Tibial nerve (tissue), 4 donors: ENCODE data around the gene DOCK1. TPM values are rescaled to one million over a fixed set of nuclear protein-coding genes. Genes with fewer than 3 reads are reported as not detected.

ENCODE experiments used
- DNase-seq, 2 donors: peaks; one replicate each; pipeline ENCODE4 v3.0.0-alpha.2; 2019; ENCODE audit warnings: low spot score in 2 of 2
- H3K27ac ChIP-seq, 4 donors: fragments of 200-600 bp; sonication (generic) in 3 of 4; one replicate each; pipeline ENCODE4 v1.5.1; 2017 to 2019; ENCODE audit warnings: mild to moderate bottlenecking in 1 of 4
- H3K27me3 ChIP-seq, 2 donors: fragments of 200-600 bp; sonication (generic) in 1 of 2; one replicate each; pipeline versions ENCODE4 v1.5.1 to v1.6.0; 2017 to 2019
- H3K36me3 ChIP-seq, 3 donors: fragments of 200-600 bp; sonication (generic); one replicate each; pipeline ENCODE4 v1.5.1; 2018 to 2019
- H3K4me1 ChIP-seq, 4 donors: fragments of 200-600 bp; sonication (generic) in 3 of 4; one replicate each; pipeline ENCODE4 v1.5.1; 2017 to 2019
- H3K4me3 ChIP-seq, 4 donors: fragments of 200-600 bp; sonication (generic) in 3 of 4; one replicate each; pipeline ENCODE4 v1.5.1; 2017 to 2019; ENCODE audit warnings: mild to moderate bottlenecking in 1 of 4, moderate library complexity in 1 of 4
- H3K9me3 ChIP-seq, 4 donors: fragments of 200-600 bp; sonication (generic) in 3 of 4; one replicate each; pipeline ENCODE4 v1.5.1; 2017 to 2019
- EP300 ChIP-seq, 2 donors: sonication (generic); formaldehyde crosslinking; IDR thresholded peaks; one replicate each; pipeline ENCODE4 v1.6.1; 2017; ENCODE audit warnings: antibody characterized with exemption in 2 of 2, mild to moderate bottlenecking in 1 of 2
- POLR2A ChIP-seq, 2 donors: fragments of 450-650 bp; IDR thresholded peaks; one replicate each; pipeline ENCODE4 v1.6.1; 2017; ENCODE audit warnings: antibody characterized with exemption in 2 of 2, mild to moderate bottlenecking in 2 of 2, moderate library complexity in 2 of 2
- WGBS, 2 donors: methylation state at CpG; one replicate each; pipeline ENCODE4 v1.1.5; 2018; 5-methylcytosine and 5-hydroxymethylcytosine counted together
- total RNA-seq, 4 donors: library from RNA; depleted of rRNA; stranded (reverse); fragments of >200 nt; gene quantifications; one replicate each; pipeline ENCODE4 v1.1.0, GENCODE V29; 2016
- TF ChIP-seq, protein P1 (sequence below), 5 experiments: fragments of 200-600 bp in 3 of 5; fragments of 450-650 bp in 2 of 5; sonication (generic) in 3 of 5; IDR thresholded peaks; one replicate each; pipeline ENCODE4 v1.5.1; 2016 to 2019; ENCODE audit warnings: antibody characterized with exemption in 5 of 5, mild to moderate bottlenecking in 3 of 5, moderate library complexity in 2 of 5

The DOCK1 gene
- total RNA-seq, 4 donors from 2014 or later = 57.3 to 76.7 (median 63.7) TPM

DNA sequence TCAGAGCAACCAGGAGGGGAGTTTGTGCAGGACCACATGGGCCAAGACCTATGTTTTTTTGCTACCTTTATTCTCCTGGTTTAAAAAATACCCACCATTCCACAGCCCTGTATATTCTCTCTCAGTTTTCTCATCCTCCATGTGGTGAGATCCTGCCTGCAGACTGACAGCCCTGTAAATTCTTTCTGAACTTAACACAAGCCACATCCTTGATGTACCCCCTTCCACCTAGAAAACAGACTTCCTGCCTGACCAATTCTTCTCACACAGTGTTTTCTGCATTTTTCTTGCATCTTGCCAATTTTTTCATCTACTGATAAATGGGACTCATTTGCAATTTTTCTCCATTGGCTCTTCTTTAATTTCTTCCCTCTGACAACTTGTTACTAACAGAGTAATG lies 212.8 kb downstream of the DOCK1 start:
- H3K36me3 ChIP-seq = peaks cover 0 to 52% (median 0%) of the 10 kb centered on the region in 3 donors
- no peaks in the 10 kb centered on the region for H3K9me3 ChIP-seq
- no peaks in the 10 kb centered on the region for H3K27me3 ChIP-seq
- H3K4me1 ChIP-seq = peaks cover 0 to 7% (median 0%) of the 10 kb centered on the region in 4 donors
- no peak overlapping the region for H3K4me3 ChIP-seq
- H3K27ac ChIP-seq = no peak overlapping the region
- DNase-seq = no peak
- TF ChIP-seq, protein P1, sequence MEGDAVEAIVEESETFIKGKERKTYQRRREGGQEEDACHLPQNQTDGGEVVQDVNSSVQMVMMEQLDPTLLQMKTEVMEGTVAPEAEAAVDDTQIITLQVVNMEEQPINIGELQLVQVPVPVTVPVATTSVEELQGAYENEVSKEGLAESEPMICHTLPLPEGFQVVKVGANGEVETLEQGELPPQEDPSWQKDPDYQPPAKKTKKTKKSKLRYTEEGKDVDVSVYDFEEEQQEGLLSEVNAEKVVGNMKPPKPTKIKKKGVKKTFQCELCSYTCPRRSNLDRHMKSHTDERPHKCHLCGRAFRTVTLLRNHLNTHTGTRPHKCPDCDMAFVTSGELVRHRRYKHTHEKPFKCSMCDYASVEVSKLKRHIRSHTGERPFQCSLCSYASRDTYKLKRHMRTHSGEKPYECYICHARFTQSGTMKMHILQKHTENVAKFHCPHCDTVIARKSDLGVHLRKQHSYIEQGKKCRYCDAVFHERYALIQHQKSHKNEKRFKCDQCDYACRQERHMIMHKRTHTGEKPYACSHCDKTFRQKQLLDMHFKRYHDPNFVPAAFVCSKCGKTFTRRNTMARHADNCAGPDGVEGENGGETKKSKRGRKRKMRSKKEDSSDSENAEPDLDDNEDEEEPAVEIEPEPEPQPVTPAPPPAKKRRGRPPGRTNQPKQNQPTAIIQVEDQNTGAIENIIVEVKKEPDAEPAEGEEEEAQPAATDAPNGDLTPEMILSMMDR (IDR thresholded peaks at IDR 0.05) = no peak
- TF ChIP-seq POLR2A (IDR thresholded peaks at IDR 0.05) = no peak
- TF ChIP-seq EP300 (IDR thresholded peaks at IDR 0.05) = no peak

DNA sequence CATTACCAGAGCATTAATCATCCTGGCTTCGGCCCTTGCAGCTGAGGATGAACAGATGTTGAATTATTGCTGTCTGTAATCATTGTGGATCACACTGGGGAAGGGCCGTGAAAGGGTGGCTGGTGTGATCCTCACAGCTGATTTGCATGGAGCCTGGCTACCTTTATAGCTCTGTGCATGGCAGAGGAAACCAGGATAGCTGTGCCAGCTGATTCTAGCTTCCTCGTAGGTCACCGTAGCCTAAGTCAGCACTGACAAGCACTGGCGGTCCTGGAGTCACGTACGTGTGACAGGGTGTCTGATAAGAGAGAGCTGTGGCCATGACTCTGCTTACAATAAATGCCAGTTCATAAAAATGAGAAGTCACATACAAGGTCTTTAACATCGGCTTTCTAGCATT lies 214.7 kb downstream of the DOCK1 start:
- Histone ChIP-seq H3K4me3 (no peak overlapping the region), H3K4me1 (peaks cover 0 to 12% (median 0%) of the 10 kb centered on the region in 4 donors), H3K9me3 (no peaks in the 10 kb centered on the region), H3K27me3 (no peaks in the 10 kb centered on the region), H3K27ac (no peak overlapping the region), H3K36me3 (peaks cover 0 to 36% (median 0%) of the 10 kb centered on the region in 3 donors)
- WGBS, 2 donors = 73 to 78% methylated on average over 8 of the region's 8 CpGs
- DNase-seq = no peak
- TF ChIP-seq POLR2A (IDR thresholded peaks at IDR 0.05) = no peak
- TF ChIP-seq, protein P1 (IDR thresholded peaks at IDR 0.05) = no peak
- no peak for TF ChIP-seq EP300 (IDR thresholded peaks at IDR 0.05)

DNA sequence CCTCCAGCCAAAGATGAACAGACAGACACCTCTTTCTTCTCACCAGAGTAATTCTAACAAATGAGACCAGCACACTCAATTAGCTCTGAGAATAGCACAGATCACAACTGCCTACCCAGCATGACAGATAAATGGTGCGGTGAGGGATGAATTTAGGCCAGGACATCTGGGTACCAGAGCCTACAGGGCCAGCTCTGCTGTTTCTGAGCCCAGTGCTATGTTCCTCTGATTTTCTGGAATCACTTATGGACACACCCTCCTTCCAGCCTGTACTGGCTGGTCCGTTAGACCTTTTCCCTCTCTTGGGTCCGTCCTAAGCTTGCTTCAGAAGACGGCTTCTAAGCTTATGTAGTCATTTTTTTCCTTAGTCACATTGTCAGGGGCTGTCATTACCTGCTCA lies 217.6 kb downstream of the DOCK1 start:
- H3K27me3 ChIP-seq = no peaks in the 10 kb centered on the region
- TF ChIP-seq, protein P1 (IDR thresholded peaks at IDR 0.05) = no peak
- no peak for TF ChIP-seq POLR2A (IDR thresholded peaks at IDR 0.05)
- no peak for TF ChIP-seq EP300 (IDR thresholded peaks at IDR 0.05)
- H3K4me3 ChIP-seq = no peak overlapping the region
- H3K9me3 ChIP-seq = no peaks in the 10 kb centered on the region
- peaks cover 0 to 8% (median 0%) of the 10 kb centered on the region in 4 donors for H3K4me1 ChIP-seq
- peaks cover 0 to 53% (median 0%) of the 10 kb centered on the region in 3 donors for H3K36me3 ChIP-seq
- WGBS, 2 donors = 69% methylated on average over 4 of the region's 4 CpGs
- DNase-seq = no peak
- H3K27ac ChIP-seq = no peak overlapping the region

DNA sequence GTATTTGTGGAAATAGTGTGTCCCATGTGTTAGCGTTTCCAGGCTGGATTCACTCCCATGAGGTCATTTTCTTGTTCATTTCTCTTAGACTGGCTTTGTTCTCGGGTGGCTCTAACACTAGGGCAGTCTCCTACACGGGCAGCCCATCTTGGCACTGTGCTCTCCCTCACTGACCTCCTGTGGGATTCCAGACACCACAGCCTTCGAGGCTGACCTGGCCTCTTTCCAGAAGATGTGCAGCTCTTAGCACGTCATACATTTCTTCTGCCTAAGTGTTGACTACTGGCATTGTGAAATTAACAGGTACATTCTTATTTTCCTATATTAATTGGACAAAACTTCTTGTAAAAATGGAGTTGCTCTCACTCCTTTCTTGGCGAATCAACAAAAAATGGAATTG lies 218.4 kb downstream of the DOCK1 start:
- no peak overlapping the region for H3K4me3 ChIP-seq
- H3K36me3 ChIP-seq = peaks cover 0 to 51% (median 0%) of the 10 kb centered on the region in 3 donors
- 43 to 44% methylated on average over 6 of the region's 6 CpGs for WGBS, 2 donors
- H3K27me3 ChIP-seq = no peaks in the 10 kb centered on the region
- no peak overlapping the region for H3K27ac ChIP-seq
- TF ChIP-seq EP300 (IDR thresholded peaks at IDR 0.05) (no peak), POLR2A (IDR thresholded peaks at IDR 0.05) (no peak)
- TF ChIP-seq, protein P1 (IDR thresholded peaks at IDR 0.05) = no peak
- no peaks in the 10 kb centered on the region for H3K9me3 ChIP-seq
- peaks cover 0 to 8% (median 0%) of the 10 kb centered on the region in 4 donors for H3K4me1 ChIP-seq
- no peak for DNase-seq

DNA sequence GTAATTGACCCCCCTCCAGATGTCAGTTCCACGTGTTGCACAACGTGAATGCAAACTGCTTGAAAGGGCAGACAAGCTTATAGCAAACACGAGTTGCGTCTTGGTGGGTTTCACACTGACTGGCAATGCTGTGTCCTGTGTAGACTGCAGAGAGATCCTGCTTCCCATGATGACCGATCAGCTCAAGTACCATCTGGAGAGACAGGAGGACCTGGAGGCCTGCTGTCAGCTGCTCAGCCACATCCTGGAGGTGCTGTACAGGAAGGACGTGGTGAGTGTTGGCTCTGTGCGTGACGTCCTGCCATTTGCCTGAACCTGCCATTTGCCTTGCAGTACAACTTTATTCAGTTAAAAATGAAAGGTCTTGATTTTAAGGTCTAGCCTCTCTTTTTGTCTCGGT lies 220.1 kb downstream of the DOCK1 start:
- H3K9me3 ChIP-seq = no peaks in the 10 kb centered on the region
- no peak overlapping the region for H3K4me3 ChIP-seq
- peaks cover 0 to 51% (median 0%) of the 10 kb centered on the region in 3 donors for H3K36me3 ChIP-seq
- peaks cover 0 to 8% (median 0%) of the 10 kb centered on the region in 4 donors for H3K4me1 ChIP-seq
- H3K27ac ChIP-seq = no peak overlapping the region
- no peak for DNase-seq
- H3K27me3 ChIP-seq = no peaks in the 10 kb centered on the region
- no peak for TF ChIP-seq EP300 (IDR thresholded peaks at IDR 0.05)
- no peak for TF ChIP-seq POLR2A (IDR thresholded peaks at IDR 0.05)
- TF ChIP-seq, protein P1 (IDR thresholded peaks at IDR 0.05) = no peak
- 78 to 84% methylated on average over 9 of the region's 9 CpGs for whole genome bisulfite sequencing, 2 donors
